Right renal pelvis (tissue), 4 donors: ENCODE measurements around the gene ACVR1. TPM values are rescaled to one million over a fixed set of nuclear protein-coding genes. Genes with fewer than 3 reads are reported as not detected.

ENCODE experiments used
- DNase-seq, 4 donors: peaks; one replicate each; pipeline ENCODE4 v3.0.0-alpha.2; 2013; ENCODE audit warnings: low read depth in 4 of 4, low spot score in 3 of 4, missing footprints in 1 of 4
- polyA plus RNA-seq, 4 donors: library from polyadenylated mRNA; unstranded; fragments of 120-200 nt; gene quantifications; one replicate each; pipeline ENCODE4 v1.2.1, GENCODE V29; 2013; ENCODE audit not compliant: insufficient read length in 4 of 4

ACVR1 gene
- polyA plus RNA-seq, 4 donors = 26.1 to 34.6 (median 31.6) TPM

DNA sequence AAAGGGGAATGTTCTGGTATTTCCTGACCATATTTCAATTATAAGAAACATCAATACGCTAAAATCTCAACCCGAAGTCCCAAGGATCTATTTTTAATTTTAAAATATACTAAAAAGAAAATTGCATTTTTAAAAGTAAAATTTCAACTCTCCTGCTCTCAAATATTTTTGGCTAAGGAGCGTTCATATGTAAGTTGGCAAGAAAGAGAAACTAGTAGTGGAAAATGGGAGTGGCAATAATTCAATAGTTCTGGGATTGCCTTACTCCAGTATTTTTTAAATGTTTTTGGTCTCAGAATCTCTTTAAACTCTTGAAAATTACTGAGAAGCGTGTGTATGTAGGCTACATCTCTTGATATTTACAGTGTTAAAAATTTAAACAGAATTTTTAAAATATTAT is 72.7 kb downstream of the ACVR1 start:
- no peak for DNase-seq

DNA sequence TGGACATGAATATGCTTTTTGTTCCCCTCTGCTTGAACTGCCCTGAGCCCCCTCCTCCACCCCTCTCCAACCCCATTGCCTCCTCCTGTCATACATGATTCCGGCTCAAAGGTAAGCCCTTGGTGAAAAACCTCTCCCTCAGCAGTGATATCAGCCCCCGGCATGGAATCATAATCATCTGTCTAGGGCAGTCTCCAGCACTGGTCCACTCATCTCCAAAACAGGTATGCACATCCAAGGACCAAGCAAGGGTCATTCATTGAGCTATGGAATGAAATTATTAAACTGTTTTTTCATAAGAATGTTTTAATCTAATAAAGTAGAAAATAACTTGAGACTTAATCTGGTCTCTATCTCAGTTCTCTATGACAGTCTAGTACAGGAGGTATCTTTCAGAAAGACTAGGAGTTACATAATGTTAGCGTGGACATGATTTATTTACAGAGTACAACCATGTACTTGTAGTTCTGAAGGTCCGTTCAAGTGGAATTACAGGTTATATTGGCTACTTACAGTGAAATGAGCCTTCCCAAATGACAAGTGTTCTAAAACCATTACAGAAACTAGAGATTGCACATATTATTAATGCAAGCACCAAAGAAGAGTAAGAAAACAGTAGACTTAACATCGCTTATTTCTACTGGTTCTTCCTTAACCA is 75.2 kb downstream of the ACVR1 start:
- DNase-seq = no peak

DNA sequence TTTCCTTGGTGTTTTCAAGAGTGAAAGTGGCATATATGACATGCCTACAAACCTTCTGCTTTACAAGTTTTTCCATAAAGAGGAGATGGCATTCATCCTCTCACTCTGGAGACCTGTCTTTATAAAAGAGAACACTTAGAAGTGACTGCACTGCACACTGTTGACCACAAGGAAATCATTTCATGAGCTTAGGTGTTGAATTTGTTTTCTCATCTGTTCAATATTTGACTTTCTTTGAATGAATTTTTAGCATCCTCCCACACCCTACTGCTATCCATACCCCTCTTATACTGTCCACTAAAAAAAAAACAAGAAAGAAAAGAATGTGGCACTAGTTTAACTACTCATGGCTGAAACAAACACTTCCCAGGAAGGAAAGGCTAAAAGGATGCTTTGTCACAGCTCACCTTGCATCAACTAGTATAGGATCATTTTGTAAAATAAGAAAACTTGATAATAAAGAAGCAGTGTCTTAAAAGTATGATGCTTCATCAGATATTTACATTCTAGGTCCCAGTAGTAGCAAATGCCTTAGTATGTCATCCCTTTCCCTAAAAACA is 83.0 kb downstream of the ACVR1 start:
- DNase-seq = no peak

DNA sequence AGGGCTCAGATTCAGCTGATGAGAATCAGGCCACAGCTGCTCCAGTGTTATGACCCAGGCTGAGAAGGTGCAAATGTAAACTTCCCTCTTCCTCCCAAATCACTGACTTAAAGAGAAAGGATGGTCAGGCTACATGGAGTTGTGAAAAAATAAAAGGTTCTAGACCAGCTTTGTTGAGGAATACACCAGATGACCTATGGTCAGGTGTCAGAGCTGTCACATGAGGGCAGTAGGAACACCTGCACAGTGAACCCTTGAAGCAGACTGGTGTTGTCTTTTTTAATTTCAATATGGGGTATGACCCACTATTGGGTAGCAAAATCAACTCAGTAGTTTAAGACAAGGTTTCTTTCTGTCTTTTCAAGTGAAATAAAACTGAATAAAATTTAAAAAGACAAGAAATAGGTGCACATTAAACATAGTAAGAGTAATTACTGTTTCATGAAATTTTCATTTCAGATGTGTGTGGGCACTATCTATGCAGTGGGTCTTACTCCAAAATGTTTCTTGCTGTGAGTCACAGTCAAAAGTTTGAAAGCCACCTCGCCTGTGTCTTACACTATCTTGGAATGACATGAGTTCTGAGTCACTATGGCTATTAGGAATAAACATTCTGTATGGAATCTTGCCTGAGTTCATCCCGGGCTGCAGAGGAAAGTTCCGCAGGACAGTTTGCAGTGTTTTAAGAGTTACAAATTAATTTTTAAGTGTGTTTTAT is 83.6 kb downstream of the ACVR1 start:
- no peak for DNase-seq

DNA sequence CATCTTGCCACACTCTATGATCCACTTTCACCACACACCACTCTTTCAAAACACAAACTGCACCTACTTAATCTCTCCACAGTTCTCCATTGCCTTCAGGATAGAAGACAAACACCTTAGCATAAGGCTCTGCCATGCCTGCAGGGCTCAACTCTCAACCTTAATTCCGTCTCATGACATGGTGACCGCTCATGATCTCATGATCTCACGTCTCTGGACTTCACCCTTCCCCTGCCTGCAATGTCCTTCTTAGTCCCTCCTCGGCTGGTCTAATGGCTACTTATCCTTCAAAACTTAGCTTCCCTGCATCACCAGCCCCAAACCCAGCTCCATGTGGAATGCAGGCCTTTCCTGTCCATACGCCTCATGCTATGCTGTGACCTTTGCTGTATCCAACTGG is 85.3 kb downstream of the ACVR1 start:
- DNase-seq = no peak

DNA sequence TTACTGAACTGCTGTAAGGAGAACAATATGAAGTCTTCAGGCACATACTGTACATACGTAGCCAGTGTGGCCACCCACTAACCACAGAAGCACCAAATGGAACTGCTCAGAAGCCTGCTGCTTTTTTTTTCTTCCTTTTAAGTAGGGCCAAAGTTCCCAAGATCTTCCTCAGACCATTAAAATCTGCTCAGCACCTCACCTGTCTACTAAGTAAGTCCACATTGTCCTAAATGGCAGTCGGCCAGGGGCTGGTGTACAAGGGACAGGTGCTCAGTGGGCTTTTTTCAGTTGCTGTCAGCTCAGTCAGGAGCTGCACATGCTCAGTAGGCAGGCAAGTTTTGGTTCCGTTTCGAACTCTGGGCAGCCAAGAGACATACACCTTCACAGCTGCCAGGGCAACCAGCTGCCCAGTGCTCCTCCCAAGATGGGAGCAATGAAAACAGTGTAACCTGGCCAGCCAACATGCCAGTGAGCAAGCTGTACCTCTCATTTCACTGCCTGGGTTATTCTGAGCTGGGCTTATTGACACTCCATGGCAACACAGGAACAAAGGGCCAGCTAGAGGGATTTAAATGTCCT is 86.1 kb downstream of the ACVR1 start:
- no peak for DNase-seq

DNA sequence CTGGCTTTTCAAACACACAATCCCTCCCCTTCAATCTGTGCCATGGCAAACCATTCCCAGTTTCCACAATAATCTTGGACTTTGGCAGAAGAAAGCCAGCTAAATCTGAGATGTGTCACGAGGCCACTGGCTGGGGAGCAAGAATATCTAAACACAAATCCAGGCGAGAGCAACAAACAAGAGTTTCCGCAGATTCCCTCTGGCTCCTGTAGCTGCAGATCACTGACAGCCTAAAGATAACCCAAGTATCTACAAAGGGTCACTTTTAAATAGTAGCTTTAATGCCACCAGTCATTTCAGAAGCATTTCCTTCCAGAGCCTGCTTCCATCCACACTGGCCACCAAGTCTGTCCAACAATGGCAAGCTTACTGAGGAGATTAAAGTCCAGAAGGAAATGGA is 86.9 kb downstream of the ACVR1 start:
- DNase-seq = no peak

DNA sequence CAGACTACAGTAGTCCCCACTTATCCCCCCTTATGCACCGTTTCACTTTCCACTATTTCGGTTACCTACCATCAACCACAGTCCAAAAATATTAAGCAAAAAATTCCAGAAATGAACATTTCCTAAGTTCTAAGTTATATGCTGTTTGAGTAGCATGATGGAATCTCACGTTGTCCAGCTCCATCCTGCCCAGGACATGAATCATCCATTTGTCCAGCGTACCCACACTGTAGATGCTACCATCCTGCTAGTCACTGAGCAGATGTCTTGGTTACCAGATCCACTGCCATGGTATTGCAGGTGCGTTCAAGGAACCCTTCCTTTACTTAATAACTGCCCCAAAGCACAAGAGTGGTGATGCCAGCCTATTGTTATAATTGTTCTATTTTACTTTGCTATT is 87.9 kb downstream of the ACVR1 start:
- DNase-seq = no peak

DNA sequence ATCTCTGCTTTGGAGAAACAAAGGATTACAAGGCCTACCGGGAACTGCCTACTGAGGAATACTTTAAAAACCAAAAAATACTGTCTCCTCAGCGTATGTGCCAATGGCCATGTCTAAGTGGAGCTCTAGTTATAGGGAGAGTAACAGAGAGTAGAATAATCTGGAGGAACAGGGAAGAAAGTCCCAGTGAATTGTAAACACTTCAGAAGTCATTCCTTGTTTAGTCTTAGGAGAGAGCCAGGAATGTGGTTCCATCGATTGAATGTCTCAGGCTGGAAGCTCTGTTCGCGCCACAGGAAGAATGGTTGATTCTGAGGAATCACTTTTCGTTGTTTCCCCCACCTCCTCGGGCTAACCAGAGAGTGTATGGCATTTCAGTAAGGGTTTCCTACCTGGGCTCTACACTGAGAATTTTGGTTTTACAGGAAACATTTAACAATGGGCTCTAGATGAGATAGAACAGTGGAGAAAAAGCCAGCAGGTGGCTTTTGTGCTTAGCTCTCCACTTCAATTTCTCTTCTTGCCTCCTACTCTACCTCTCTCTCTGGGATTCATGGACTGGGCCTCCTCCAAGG is 88.7 kb downstream of the ACVR1 start:
- DNase-seq = no peak

DNA sequence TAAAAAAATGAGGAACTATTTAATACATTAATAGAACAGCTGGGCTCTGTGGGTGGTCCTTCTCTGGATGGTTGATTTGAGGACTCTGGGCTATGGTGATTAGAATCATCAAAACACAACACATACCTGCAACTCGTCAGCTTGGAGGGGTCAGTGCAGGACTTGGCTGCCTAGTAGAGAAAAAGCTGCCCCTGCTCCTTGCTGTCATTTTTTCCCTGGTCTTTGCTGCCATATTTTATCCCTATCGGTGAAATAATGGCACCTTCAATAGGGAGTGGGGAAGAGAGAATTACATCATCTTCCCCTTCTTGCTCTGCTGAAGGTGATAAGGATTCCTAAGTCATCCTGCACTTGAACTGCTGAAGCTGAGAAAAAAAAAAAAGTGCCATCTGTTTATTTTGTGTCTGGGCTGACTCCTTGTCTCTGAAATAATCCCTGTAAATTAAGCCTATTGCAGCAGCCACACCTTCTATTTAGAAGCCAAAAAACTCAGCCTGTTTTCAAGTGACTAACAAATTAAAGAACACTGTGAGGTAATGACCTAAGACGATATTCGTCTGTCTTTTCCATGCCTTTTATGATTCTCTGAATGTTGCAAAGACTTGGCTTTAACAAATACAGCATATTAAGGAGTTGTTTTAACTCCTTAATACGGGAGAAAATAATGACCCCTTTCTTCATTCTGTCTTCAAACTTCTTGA is 89.3 kb downstream of the ACVR1 start:
- DNase-seq = no peak

DNA sequence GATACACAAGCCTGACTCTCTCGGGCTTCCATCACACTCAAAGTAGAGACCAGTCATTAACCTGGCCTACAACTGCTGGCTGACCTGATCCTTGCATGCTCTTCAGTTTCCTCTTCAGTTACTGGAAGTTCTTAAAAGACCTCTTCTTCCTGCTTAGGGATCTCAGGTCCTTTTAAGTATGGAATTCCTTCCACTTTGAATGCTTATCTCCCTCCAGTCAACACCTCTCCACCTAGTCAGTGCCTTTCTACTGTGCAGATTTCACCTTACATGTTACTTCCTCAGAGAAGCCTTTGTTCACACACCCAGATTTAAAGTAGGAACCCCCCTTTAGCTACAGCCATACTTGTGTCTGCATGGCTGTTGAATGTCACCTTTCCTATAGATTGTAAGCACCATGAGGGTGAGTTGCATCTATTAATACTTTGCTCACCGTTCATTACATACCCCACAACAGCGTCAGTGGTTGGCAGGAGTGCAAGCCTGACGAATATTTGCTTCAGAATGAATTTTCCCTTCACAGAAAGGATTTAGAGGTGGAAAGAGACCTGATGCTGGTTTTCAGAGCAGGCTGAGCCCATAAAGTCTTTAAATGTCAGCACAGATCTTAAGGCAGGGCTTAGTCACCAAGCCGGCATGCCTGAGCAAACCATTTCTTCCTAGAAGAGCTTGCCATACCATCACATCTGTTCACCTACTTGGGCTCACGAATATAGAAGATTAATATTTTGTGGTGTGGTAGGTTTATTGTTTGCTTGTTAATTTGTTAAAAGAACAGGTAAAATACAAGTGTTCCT is 90.1 kb downstream of the ACVR1 start:
- no peak for DNase-seq

DNA sequence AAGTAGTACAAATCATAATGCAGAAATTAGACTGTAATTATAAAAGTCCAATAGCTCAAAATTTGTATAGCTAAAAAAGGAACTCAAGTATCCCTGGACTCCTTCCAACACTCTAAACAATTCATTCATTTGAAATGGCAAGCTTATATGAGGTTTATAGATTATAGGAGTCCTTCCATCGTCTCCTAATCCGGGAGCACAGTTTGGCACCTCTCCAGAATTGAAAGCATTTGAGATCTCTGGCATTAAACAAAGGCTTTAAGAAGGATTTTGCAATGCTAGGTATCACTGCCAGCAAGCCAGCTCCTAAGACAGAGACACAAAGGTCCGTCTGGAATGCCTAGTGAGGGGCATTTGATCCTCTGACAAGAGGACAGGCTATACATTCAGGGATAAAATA is 90.9 kb downstream of the ACVR1 start:
- DNase-seq = no peak

DNA sequence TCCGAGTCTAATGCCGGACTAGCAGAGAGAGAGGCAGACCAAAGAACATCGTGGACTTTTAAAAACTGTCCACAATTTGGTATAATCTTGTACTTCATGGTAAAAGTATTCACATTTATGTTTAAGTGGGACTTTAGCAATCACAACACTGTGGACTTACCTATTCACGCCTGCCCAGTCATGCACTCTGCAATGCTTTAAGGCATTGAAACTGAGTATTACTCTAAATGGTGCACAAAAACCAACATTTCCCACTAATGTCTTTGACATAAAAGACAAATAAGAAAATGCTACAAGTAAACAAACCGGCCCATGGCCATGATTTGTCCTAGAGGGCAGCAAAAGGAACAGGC is 91.3 kb downstream of the ACVR1 start:
- DNase-seq = no peak

DNA sequence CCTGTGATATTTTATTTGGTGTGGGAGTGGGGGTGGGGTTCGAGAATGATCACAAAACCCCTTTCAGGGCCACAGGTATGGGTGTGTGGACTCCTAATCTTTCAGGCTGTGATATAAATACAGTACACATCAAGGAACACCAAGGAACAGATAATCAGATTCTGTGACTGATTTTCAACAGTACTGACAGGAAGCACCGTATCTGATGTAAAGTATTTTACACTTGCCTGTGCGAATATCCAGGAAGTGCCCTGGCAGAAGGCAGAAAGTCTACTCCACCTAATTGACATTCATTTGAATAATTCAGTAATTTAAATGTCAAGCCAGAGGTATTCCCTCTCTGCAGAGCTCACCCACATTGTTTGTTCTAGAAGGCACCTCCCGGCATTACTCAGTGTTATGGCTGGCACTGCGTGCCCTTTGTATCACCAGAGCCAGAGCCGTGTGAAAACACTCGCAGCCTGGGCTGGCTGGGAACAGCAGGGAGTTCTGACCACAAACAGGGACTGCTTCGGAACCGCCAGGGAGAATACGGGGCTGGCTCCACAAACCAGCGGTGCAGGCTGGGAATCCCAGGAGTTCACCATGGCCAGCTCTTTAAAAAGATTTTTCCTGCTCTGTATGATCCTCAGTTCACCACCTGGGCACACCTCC is 91.8 kb downstream of the ACVR1 start:
- DNase-seq = no peak

DNA sequence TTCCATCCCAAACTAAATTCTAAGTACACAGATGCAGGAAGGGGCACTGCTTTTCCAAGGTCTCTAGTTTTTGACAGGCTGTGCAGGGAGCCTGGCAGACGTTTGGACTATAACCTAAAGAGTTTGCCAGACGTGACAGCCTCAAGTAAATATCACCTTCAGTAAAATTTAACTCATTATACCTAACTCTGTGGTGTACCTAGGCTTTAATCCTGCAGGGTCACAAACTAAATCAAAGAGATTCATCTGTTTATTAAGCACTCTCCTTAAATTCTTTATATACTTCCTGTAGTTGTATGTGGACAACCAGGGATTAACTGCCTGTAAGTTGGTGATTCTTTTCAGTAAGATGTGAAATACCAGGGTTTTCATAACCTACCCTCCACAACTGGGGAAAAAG is 92.9 kb downstream of the ACVR1 start:
- no peak for DNase-seq

DNA sequence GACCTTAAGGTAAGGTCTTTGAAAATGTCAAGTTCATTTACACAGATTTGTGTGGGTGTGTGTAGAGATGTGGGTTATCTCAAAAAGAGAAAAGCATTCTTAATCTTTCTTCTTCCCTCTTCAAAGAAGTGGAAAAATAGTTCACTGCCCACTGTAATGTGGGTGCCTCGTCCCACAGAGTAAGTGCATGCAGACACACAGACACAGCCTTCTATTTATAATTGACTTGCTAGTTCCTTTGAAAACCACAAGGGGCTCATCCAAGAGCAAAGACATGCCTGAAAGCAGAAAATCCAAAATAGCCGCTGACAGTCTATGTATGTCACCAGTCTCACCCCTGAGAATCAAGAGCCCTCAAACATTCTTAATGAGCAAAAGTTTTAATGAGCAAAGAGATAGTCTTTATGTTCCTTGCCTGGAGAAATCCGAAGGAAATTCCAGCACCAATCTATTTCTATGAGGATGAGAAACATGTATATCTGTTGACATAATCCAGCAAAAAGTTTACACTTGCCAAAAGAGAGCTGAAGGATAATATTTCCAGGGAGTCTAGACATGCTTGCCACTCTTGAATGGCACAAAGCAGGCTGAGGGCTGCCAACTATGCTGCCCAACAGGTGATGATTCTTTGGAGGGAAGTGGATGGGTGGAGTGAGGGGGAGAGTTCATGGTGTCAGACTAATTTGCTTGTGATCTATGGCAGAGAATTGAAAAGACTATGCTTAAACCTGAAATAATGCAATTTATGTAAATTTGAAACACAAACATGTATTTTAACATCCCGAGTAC is 93.9 kb downstream of the ACVR1 start:
- DNase-seq = no peak

DNA sequence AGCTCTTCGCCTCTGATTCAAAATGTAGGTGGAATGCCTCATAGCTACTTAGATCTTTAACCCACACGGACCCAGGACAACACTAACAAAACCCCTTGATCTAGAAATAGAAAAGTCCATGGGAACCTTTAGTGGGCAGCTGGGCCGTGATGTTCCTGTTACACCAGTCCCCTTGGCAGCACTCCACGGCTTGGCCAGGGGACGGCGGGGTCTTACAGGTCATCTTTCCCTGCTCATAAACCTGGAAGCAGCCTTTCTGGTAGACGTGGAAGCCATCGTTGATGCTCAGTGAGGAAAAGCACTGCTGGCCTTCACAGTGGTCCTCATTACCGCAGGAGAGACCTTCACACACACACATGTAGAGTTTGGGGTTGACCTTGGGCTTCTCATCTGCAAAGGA is 95.9 kb downstream of the ACVR1 start:
- DNase-seq = no peak

DNA sequence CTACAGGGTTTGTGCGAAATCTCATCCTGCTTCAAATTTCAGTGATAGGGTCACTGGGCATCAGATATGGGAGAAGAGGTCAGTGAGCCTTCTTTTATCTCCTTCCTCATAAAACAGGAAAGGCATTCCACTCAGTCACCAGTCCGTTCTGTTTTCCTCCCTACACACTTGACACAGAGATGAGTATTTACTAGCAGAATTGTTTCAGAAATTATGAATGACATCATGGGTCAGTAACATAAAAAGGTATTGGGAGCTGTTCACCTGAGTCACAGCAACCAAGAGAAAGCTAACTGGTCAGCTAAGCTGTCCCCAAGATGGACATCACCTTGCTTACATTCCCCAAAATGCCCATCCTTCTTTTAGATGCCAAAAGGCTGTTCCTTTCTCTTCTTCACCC is 96.3 kb downstream of the ACVR1 start:
- DNase-seq = no peak

DNA sequence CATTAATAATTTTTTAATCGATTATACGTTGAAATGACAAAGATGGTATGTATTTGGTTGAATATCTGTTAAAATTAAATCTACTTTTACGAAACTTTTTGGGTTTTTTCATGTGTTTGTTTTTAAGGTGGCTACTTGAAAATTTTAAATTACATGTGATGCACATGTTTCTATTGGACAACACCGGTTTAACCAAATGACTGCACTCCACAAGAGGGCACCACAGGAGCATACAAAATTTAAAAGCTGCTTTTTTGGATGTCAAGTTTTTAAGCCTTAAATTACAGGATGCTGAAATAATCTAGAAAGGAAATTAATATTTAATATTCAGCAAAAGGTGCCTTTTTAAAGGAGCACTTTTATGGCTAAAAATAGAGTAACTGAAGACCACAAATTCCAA is 98.7 kb downstream of the ACVR1 start:
- DNase-seq = peak; percentile 12 to 38 (median 28)
